Measurements from ENCODE around the gene FBXW5.

The FBXW5 gene

GRCh38 chr9:136923881-136924280 lies 20.7 kb downstream of the FBXW5 start:
- no peak for DNase-seq (ENCODE audit: low read depth)
- H3K4me3 ChIP-seq (ENCODE audit: low read depth, low read length): no peak overlapping the region
- no peak for TF ChIP-seq CTCF (conservative IDR thresholded peaks at IDR 0.05; ENCODE audit: low read depth, low read length)

GRCh38 chr9:136922540-136922939 lies 22.0 kb downstream of the FBXW5 start:
- no peak for DNase-seq (ENCODE audit: low read depth)
- TF ChIP-seq CTCF (conservative IDR thresholded peaks at IDR 0.05; ENCODE audit: low read depth, low read length): no peak
- H3K4me3 ChIP-seq (ENCODE audit: low read depth, low read length): no peak overlapping the region

GRCh38 chr9:136921718-136922117 lies 22.8 kb downstream of the FBXW5 start:
- TF ChIP-seq CTCF (conservative IDR thresholded peaks at IDR 0.05; ENCODE audit: low read depth, low read length): no peak
- DNase-seq (ENCODE audit: low read depth): no peak
- H3K4me3 ChIP-seq (ENCODE audit: low read depth, low read length): no peak overlapping the region

GRCh38 chr9:136921307-136921706 lies 23.2 kb downstream of the FBXW5 start:
- no peak overlapping the region for H3K4me3 ChIP-seq (ENCODE audit: low read depth, low read length)
- no peak for DNase-seq (ENCODE audit: low read depth)

GRCh38 chr9:136920734-136921231 lies 23.8 kb downstream of the FBXW5 start:
- DNase-seq (ENCODE audit: low read depth): no peak
- H3K4me3 ChIP-seq (ENCODE audit: low read depth, low read length): no peak overlapping the region
- no peak for TF ChIP-seq CTCF (conservative IDR thresholded peaks at IDR 0.05; ENCODE audit: low read depth, low read length)

More at GRCh38 chr9:136921307-136921706, 23.2 kb downstream of the FBXW5 start:
- TF ChIP-seq CTCF (conservative IDR thresholded peaks at IDR 0.05; ENCODE audit: low read depth, low read length): no peak

GRCh38 chr9:136920069-136920468 lies 24.5 kb downstream of the FBXW5 start:
- TF ChIP-seq CTCF (conservative IDR thresholded peaks at IDR 0.05; ENCODE audit: low read depth, low read length): no peak
- no peak for DNase-seq (ENCODE audit: low read depth)

GRCh38 chr9:136917902-136918301 lies 26.6 kb downstream of the FBXW5 start:
- no peak overlapping the region for H3K4me3 ChIP-seq (ENCODE audit: low read depth, low read length)
- no peak for DNase-seq (ENCODE audit: low read depth)

More at GRCh38 chr9:136920069-136920468, 24.5 kb downstream of the FBXW5 start:
- no peak overlapping the region for H3K4me3 ChIP-seq (ENCODE audit: low read depth, low read length)

More at GRCh38 chr9:136917902-136918301, 26.6 kb downstream of the FBXW5 start:
- no peak for TF ChIP-seq CTCF (conservative IDR thresholded peaks at IDR 0.05; ENCODE audit: low read depth, low read length)

All from choroid plexus epithelial cell (primary cell).